Upper lobe of left lung (tissue), 4 donors: ENCODE measurements around the gene ORM2.

Experiments
- CTCF ChIP-seq, 6 experiments: fragments of 450-650 bp in 4 of 6; fragments of 200-600 bp in 2 of 6; sonication (generic) in 2 of 6; IDR thresholded peaks; one replicate each; pipeline ENCODE4 v1.5.1; 2016 to 2019; ENCODE audit warnings: antibody characterized with exemption in 6 of 6
- POLR2A ChIP-seq, 4 donors: fragments of 450-650 bp; IDR thresholded peaks; one replicate each; pipeline ENCODE4 v1.5.1; 2016 to 2017; ENCODE audit warnings: antibody characterized with exemption in 4 of 4, mild to moderate bottlenecking in 2 of 4

- TF ChIP-seq CTCF (IDR thresholded peaks at IDR 0.05) (no peak), POLR2A (IDR thresholded peaks at IDR 0.05) (no peak)
Observed at GRCh38 chr9:114315723-114316363, 13.8 kb upstream of the ORM2 start.
